ENCODE measurements around the gene GET3.
"Not testable (repeated sequence)": the region's sequence is repeated elsewhere in the genome, so short reads cannot be mapped to it uniquely, and the experiment has no call there.

Gene GET3

DNA sequence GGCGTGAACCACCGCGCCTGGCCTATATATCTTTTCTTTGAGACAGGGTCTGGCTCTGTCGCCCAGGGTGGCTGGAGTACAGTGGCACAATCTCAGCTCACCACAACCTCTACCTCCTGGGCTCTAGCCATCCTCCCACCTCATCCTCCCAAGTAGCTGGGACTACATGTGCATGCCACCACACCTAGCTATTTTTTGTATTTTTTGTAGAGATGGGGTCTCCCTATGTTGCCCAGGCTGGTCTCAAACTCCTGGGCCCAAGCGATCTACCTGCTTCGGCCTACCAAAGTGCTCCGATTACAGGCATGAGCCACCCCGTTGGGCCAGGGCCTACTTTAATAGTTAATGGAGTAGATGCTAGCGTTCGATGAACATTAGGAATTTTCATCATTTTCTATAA lies 17.0 kb upstream of the GET3 start:
- DNase-seq: no peak

DNA sequence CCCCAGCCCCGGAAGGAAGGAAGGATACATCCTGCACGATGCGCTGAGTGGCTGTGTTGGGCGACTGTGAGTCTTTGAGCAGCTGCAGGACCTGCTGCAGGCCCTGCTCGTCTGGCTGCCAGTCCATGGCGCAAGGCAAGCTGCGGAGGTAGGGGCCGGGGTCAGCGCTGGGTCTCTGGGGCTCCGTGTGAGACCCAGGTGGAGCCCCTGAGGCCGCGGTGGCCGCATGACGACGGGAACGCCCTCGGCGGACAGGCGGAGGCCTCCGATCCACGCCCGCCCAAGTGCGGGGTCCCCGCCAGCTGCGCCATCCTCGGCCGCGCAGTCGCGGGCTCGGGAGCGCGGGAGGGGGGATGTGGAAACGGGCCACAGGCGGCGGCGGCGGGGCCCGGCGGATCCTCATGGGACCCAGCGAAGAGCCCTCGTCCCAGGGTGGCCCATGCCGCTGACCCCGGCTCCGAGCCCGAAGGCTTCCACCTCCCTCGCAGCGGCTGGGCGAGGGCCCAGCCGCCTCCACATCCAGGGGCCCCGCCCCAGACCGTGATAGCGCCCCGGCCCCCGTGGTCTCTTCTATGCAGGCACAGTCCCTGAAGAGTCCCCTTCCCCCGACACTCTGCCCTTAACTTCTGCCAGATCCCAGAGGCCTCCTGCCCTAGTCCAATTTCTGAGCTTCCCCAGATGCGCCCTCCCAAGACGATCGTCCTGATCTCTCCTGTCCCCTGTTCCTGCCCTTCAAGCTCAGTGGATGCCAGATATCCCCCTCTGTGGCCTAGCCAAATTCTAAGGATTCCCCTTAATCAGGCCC lies 16.2 kb upstream of the GET3 start:
- peak in 2 of 6 experiments; percentile 1 to 7 for DNase-seq

DNA sequence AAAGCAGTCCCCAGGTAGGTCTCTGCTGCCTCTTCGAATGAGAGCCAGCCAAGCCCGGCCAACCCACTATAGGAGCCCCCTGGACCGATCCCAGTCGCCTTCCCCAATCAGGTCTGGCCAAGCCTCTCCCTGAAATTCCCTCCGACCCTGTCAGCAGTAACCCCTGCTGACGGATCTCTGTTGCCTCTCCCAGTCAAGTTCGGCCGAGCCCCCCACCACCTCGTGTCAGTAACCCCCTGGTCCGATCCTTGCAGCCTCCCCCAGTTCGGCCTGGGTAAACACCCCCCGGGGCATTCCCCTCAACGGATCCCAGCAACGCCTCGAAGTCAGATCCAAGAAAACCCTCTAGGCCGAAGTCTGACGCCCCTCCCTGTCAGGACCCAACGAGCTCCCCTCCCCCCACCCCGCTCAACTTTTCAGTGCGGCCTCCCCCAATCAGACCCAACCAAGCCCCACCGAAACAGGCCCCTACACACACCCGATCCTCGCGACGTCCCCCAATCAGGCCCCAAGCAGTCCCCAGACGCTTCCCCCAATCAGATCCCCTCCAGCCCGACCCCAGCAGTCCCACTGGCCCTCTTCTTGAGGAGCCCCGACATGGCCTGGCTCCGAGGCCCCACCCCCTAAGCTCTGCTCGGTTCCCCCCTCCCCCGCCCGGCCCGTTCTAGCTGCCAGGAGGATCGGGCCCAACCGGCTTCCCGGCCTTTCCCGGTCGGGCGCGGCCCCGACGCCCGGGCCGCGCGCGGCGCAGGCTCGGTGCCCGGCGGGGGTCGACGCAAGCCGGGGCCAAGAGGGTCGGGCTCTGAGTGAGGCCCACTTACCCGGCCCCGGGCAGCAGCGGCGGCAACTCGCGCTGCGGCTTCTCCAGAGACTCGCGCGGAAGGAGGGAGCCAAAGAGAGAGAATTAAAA lies 15.4 kb upstream of the GET3 start:
- peak in 4 of 6 experiments; percentile 45 to 68 (median 56) for DNase-seq

DNA sequence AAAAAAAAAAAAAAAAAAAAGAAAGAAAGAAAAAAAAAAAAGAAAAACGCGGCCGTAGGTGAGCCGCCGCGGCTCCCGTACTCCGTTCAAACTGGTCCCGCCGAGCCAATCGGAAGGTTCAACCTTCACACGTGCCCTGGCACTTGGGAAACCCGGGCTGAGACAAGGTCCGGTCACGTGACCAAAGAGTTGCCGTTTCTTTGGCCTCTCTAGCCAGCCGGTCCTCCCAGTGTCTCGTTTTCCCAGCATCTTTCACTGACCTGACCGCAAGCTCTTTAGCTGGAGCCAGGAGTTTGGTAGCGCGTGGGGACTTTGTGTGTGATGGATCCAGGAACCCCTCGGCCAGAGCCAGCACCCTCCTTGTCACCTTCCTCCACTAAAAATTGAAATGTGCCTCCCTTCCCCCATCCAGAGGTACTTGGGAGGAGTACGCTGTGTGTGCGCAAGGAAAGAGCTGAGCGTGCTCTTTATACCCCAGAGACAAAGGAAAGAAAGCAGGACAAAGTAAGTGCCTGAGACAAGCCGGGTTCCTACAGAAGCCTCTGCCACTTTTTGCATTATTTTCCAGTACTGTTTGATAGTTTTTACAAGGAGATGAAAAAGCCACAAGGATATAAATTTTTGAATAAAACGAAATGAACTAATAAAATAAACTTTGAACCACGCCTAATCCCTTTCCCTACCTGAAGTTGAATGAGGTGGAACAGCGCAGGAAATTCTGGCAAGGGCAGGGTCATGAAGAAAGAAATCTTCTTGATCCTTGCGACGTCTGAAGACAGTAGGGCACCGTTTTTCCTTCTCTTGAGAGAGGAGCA lies 14.5 kb upstream of the GET3 start:
- peak; percentile 81 to 93 (median 92) for DNase-seq

DNA sequence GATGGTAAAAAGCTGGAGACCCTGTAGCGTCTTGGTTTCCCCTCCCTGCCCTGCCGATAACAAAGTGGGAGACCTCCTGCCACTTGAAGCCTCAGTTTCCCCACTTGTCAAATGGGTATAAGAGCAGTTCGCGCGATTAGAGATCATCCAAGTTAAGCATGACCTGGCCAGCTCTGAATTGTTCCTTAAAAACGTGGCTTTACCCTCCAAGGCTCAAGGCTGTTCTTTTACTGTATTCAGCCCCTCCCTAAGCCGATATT lies 14.0 kb upstream of the GET3 start:
- no peak for DNase-seq

DNA sequence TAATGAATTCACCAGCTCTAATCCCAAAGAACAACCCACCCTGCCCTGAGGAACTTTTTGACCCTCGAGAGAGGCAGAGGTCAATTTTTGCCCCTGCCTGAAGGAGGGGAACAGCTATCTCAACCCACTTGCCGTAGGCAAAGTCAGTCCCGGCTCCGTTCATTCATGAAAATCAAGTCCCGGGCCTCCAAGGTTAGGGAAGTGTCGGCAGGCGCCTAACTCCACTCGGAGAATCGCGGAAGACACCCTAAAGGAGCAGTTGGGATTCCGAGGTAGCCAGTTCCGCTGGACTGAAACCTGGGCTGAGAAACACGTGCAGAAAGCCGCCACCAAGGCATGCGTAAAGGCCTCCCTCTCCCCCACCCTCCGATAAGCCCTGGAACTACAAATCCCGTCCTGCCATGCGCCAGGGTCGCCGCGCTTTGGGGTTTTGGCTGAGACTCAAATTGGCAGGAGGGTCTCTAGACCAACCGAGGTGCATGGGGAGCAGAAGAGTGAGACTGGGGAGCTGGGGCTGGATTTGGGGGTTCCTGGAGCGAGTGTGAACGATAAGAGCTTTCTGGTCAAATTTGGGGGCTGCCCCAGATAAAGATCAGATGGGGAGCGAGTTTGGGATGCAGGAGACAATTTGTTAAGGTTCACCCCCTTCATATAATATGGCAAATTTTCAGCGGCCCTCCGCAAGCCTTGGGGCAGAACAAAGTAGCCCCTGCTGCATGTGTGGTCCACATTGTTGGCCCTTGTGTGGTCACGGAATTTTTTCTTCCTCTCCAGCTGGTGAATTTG lies 13.5 kb upstream of the GET3 start, which contains the start of gene TNPO2:
Gene TNPO2 (minus strand): TSS at position 292 of the 786 bp plus-strand sequence. CDS start 2,955 bp downstream, outside the sequence.
- DNase-seq: peak; percentile 29 to 61 (median 50)

DNA sequence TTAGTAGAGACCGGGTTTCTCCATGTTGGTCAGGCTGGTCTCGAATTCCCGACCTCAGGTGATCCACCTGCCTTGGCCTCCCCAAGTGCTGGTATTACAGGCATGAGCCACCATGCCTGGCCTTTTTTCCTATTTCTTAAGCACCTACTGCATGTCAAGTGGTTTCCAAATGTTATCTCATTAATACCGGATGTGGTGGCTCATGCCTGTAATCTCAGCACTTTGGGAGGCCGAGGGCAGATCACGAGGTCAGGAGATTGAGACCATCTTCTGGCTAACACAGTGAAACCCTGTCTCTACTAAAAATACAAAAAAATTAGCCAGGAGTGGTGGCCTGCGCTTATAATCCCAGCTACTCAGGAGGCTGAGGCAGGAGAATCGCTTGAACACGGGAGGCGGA lies 11.7 kb upstream of the GET3 start:
- DNase-seq: not testable (repeated sequence)

DNA sequence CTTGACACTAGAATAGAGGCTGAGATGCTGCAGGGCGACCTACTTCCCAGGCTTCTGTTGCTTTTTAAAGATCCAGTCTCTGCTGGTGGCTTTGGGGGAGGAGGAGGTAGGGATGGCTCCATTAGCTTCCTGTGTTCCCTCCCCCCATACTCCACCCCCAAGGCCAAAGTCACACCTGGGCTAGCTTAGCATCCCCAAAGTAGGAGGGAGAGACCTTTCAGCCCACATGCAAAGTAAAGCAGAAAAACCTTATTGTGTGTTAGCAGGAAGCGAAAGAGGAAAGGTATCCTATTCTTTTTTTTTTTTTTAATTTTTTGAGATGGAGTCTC lies 10.3 kb upstream of the GET3 start:
- DNase-seq: no peak

DNA sequence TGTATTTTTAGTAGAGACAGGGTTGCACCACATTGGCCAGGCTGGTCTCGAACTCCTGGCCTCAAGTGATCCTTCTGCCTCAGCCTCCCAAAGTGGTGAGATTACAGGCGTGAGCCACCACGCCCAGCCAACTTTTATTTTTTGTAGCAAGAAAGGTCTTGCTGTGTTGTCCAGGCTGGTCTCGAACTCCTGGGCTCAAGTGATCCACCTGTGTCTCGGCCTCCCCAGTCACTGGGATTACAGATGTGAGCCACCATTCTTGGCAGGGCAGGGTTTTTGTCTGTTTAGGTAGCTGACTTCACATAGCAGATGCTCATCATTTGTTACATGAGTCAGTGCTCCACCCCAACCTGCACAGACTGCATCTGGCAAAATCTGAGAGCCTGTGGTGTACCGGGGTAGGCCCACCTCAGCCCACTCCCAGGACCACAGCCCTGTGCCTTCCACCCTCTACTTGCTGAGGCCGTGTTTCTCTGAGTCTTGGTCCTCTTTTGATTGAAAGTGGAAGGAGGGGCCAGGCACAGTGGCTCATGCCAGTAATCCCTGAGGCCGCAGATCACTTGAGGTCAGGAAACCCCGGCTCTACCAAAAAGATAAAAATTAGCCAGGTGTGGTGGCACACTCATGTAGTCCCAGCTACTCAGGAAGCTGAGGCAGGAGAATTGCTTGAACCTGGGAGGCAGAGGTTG lies 9.4 kb upstream of the GET3 start:
- DNase-seq: no peak

DNA sequence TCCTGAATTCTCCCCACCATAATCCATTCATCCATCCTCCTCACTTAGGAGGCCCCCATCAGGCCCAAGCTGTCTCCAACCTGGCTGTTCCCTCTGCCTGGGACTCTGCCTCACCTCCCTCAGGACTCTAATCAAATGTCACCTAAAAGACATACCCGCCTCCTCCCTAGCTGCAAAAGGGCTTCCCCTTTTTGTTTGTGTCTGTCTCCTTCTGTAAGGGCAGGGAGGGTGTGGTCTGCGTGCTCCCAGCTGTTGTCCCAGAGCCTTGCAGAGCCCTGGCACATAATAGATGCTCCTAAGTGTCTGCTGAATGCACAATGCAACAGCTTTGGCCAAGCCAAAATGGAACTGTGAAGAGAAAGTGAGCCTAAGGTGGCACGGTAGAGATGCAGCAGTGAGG lies 7.2 kb upstream of the GET3 start:
- DNase-seq: no peak

DNA sequence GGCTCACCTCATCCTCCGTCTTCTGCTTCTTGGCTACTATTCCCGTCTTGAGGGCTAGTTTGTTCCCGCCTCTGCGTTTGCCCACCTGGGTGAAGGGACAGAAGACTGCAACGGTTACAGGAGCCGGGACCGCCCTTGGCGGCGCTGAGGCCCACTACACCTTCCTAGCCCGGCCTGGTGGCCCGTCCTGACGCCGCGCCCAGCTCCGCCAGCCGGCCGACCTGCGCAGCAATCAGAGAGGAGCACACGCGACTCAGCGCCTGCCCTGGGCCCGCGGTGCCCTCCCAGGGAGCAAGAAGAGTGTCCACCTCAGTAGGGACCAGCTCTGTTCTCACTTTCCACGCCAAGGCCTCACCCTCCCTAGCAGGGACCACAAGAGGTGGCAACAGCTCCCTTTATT lies 6.0 kb upstream of the GET3 start:
- DNase-seq: no peak

DNA sequence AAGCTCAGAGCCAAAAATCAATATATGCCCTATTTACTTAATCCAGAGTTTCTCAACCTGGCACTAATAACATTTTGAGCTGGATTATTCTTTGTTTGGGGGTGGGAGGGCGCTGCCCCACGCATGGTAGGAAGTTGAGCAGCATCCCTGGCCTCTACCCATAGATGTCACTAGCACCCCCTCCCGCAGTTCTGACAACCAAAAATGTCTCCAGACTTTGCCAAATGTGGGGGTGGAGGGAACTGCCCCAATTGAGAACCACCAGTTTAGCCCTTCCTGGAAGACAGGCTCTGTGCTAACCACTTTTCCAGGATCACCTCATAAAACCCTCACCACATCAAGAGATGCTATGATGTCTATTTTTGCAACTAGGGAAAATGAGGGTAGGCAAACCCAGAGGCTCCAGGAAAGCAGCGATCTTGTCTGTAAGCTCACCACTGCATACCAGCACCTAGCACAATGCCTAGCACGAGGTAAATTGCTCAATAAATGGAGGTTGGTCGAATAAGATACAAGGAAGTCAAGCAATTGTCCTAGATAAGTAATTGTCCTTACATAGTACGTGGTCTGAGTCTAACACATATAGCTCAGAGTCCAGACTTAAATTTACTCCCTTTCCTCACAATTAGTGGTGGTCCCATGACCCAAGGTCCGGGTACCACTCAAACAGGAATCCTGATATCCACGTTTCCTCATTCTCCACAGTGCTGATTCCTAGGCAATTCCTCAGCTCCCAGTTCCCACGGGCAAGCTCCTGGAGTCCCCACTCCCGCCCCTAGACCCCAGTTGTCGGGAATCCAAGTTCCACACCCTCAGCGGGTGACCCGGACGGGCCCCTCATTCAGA lies 3.7 kb upstream of the GET3 start:
- DNase-seq: peak; percentile 7 to 60 (median 21)

DNA sequence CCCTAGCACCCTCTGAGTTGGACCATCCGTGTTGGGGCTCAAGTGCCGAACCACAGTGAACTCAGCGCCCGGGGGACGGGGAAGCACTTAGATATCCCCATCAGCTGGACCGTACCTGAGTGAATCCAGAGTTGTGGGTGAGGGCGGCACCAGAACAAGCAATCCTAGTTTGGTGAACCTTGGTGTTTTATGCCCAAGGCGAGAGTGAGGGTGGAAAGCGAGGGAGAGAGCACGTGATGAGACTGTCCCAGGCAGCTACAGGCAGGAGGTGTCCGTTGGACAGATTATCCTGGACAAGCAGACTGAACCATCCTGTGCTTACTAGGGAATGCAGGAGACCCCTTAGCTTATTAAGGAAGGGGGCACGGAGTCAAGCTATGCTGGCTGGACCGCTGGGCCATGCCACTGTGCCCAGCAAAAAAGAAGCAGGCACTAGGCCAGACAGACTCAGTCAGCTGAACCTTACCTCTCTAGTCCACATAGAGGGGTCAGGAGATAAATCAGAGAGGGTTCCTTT lies 596 bp downstream of the GET3 start:
- DNase-seq: no peak

DNA sequence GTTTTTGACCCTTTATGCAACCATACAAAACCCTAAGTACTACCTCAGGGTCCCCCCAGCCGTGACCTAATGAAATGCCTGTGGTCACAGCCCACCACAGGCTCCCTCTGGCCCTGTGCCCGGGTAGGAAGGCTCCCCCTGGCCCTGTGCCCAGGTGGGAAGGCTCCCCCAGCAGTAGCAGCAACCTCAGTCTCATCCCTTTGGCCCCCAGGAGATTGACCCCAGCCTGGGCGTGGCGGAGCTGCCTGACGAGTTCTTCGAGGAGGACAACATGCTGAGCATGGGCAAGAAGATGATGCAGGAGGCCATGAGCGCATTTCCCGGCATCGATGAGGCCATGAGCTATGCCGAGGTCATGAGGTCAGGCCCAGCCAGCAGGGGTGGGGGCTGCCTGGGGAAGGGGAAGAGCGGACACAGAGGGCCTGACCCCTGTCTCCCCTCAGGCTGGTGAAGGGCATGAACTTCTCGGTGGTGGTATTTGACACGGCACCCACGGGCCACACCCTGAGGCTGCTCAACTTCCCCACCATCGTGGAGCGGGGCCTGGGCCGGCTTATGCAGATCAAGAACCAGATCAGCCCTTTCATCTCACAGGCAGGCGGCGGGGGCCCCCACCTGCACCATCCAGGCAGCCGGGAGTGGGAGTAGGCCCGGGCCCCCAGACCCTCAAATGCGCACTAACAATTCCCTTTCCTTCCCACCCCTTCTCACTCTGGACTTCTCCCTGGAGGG lies 8.0 kb downstream of the GET3 start:
- no peak for DNase-seq

DNA sequence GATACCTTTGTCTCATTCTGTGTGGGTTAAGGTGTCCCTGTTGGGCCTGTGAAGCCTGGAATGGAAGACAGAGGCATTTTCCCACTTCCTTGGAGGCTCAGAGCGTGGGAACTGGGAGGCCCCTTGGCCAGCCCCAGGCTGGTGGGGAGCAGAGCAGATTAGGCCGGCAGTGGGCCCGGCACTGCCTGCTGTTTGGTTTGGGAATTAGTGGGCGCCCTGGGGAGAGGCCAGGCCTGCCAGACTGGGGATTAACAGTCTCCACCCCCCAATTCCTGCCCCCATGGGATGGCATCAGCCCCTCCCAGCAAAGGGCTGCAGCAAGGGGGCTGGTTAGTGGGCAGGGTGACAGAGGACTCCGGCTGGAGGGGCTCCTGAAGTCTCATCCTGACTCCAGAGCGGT lies 11.2 kb downstream of the GET3 start:
- DNase-seq: no peak

DNA sequence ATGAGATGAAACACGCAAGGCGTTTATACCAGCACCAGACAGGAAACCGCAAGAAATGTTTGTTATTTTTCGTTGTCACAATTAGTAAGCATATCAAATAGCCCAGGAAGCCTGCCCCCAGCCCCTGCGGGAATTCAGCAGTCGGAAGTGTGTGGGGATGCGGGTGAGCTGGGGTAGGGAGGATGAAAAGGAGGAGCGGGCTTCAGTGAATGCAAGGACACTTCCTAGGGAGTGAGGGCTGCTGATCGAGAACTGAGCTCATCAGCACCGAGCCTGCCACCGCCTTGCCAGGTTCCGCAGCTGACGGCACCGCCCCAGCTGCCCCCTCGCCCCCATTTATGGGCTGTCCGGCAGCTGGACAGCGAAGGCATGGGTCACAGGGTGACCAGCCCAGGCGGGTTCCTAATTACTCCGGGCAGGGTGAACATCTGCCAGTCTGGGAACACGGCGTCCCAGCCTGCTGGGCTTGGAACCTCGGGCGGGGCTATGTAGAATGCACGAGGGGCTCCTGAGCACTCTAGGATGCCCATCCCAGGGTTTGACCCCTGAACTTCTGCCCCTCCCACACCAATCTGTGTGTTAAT lies 12.7 kb downstream of the GET3 start:
- no peak for DNase-seq

DNA sequence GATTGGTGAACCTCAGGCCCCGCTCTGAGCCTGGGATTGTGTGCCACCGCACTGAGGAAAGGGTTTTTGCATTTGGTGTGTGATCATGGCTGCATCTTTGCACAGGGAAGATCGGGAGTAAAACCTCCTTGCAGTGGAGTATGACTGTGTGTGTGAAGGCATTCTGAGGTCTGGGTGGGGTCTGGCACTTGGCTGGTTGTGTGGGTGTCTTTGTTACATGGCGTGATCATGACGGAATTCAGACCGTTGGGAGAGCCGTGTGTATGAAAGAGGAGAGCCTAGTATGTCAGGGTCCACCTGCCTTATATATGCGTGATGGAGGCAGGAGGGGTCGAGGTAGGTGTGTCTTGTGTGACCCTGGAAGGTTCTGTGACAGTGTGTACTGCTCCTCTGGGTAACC lies 13.6 kb downstream of the GET3 start:
- no peak for DNase-seq

DNA sequence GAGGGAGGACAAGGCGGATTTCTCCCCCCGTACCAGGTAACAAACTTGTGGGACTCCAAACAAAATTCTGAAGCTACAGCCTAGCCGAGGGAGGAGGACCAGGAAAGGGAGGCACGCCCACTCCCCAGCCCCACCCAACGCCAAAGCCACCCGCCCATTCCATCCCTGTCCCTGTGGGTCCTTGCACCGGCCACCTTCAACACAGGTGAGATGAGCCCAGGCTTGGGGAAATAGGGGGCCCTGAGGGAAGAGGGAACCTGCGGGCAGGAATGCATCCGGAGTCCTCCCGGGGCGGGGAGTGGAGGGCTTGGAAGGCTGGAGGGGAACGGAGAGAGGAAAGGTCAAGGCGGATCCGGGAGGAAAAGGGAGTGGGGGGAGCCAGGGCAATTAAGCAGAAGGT lies 14.3 kb downstream of the GET3 start, which contains the start of gene BEST2:
Gene BEST2 (plus strand): TSS at position 157 of the 400 bp plus-strand sequence. CDS start 802 bp downstream, outside the sequence.
- no peak for DNase-seq

DNA sequence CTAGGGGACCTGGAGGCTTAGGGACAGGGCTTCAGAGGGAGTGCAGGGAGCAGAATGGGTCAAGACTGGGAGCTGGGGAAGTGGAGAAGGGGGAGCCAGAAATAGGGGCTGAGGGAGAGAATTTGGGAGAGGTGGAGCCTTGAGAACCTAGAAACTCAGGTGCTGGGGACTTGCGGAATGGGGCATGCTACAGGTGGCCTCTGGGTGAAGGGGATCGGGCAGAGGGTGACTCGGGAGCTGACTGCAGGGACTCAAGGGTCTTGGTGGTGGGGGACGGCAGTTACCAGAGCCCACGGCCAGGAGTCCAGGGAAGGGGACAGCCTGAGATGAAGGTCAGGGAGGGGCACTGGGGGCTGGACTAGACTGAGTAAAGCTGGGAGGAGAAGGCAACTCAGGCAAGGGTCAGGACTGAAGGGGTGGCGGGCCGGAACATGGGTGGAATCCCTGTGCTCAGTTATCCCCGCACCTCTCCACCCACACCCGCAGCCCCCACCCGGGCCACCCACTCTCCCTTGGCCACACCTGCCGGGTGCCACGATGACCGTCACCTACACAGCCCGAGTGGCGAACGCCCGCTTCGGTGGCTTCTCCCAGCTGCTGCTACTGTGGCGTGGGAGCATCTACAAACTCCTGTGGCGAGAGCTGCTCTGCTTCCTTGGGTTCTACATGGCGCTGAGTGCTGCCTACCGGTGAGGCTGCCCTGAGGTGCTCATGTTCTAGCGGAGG lies 14.9 kb downstream of the GET3 start:
- no peak for DNase-seq
